ENCODE data around the gene ZNFX1. TPM values are rescaled to one million over a fixed set of nuclear protein-coding genes. Genes with fewer than 3 reads are reported as not detected.

ZNFX1 gene
- total and polyA plus RNA-seq, 4 donors: 10.4 to 59.4 (median 35.5) TPM

DNA sequence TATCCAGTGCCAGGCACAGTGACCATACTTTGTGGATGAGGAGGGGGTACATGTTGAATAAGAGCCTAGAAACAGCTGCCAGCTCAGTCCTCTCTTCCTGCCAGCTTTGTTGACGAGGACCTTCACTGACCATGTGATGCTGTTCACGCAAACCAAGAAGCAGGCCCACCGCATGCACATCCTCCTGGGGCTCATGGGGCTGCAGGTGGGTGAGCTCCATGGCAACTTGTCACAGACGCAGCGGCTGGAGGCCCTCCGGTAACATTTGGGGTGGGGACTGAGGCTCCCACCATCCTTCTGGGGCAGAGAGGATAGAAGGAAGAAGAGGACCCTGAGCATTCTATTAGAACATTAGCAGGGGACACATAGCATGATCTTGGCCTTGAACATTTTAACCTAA is 43.0 kb downstream of the ZNFX1 start:
- intact Hi-C loops (cut with DNase I): no loop called here
- DNase-seq: peak in 1 of 2 donors; percentile 65
- H3K27me3 ChIP-seq (ENCODE audit: control insufficient read depth in 1 of 2, insufficient read depth in 2 of 2, low read length in 1 of 2): no peaks in the 10 kb centered on the region
- H3K36me3 ChIP-seq (ENCODE audit: control insufficient read depth in 1 of 2, insufficient read depth in 2 of 2, low read length in 1 of 2): peaks cover 3 to 19% of the 10 kb centered on the region in 2 donors
- no peaks in the 10 kb centered on the region for H3K9me3 ChIP-seq (ENCODE audit: control insufficient read depth, low read length)
- no peak overlapping the region for H3K4me3 ChIP-seq (ENCODE audit: low read length in 2 of 2)
- no peak overlapping the region for H3K27ac ChIP-seq (ENCODE audit: low read depth in 1 of 2, low read length in 2 of 2)
- no peaks in the 10 kb centered on the region for H3K4me1 ChIP-seq (ENCODE audit: control insufficient read depth in 1 of 2, insufficient read depth in 2 of 2, low read length in 2 of 2)
- ATAC-seq (ENCODE audit: low FRiP score): no peak
- 91 to 96% methylated on average over 6 of the region's 6 CpGs for WGBS, 2 donors

DNA sequence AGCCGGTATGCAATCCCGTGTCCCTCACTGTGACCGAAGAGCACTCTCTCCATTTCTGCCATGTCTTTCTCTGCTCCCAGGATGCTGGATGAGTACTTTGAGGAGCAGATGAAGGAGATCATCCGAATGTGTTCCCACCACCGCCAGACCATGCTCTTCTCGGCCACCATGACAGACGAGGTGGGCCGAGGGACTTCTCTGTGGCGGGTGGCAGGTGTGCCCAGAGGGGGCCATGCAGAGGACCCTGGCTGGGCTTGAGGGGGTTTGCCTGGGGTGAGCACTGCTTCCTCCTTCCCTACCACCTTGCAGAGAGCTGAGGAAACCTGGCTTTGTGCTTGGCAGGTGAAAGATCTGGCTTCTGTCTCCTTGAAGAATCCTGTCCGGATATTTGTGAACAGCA is 44.6 kb downstream of the ZNFX1 start:
- Histone ChIP-seq H3K27me3 (ENCODE audit: control insufficient read depth in 1 of 2, insufficient read depth in 2 of 2, low read length in 1 of 2) (no peaks in the 10 kb centered on the region), H3K4me3 (ENCODE audit: low read length in 2 of 2) (no peak overlapping the region), H3K36me3 (ENCODE audit: control insufficient read depth in 1 of 2, insufficient read depth in 2 of 2, low read length in 1 of 2) (peaks cover 3 to 16% of the 10 kb centered on the region in 2 donors), H3K27ac (ENCODE audit: low read depth in 1 of 2, low read length in 2 of 2) (no peak overlapping the region), H3K4me1 (ENCODE audit: control insufficient read depth in 1 of 2, insufficient read depth in 2 of 2, low read length in 2 of 2) (no peaks in the 10 kb centered on the region), H3K9me3 (ENCODE audit: control insufficient read depth, low read length) (no peaks in the 10 kb centered on the region)
- 92 to 94% methylated on average over 10 of the region's 10 CpGs for WGBS, 2 donors
- ATAC-seq (ENCODE audit: low FRiP score) (no peak), DNase-seq (peak in 1 of 2 donors; percentile 57)
- intact Hi-C loops (cut with DNase I): no loop called here

DNA sequence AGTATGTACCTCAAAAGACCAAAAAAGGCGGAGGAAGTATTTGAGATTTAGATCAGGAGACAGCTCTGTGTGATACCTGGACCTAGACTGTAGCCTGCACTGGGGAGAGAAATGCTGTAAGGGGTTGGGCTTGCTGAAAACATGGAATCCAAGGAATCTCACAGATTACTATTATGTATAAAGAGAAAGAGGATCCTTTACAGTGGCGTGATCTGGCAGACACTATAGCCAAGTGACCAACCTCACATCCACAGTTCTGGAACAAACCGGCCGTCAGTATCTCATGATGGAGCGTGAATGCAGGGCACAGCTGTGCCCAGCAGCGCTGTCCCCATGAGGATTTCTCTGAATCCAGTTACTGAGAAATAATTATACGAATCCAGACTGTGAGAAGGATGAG is 46.4 kb downstream of the ZNFX1 start:
- ATAC-seq (ENCODE audit: low FRiP score) (no peak), DNase-seq (peak in 1 of 2 donors; percentile 42)
- no peaks in the 10 kb centered on the region for H3K9me3 ChIP-seq (ENCODE audit: control insufficient read depth, low read length)
- H3K27ac ChIP-seq (ENCODE audit: low read depth in 1 of 2, low read length in 2 of 2): no peak overlapping the region
- H3K36me3 ChIP-seq (ENCODE audit: control insufficient read depth in 1 of 2, insufficient read depth in 2 of 2, low read length in 1 of 2): peaks cover 3 to 16% of the 10 kb centered on the region in 2 donors
- 84 to 96% methylated on average over 7 of the region's 7 CpGs for WGBS, 2 donors
- no peak overlapping the region for H3K4me3 ChIP-seq (ENCODE audit: low read length in 2 of 2)
- intact Hi-C loops (cut with DNase I): no loop called here
- H3K27me3 ChIP-seq (ENCODE audit: control insufficient read depth in 1 of 2, insufficient read depth in 2 of 2, low read length in 1 of 2): no peaks in the 10 kb centered on the region
- no peaks in the 10 kb centered on the region for H3K4me1 ChIP-seq (ENCODE audit: control insufficient read depth in 1 of 2, insufficient read depth in 2 of 2, low read length in 2 of 2)

DNA sequence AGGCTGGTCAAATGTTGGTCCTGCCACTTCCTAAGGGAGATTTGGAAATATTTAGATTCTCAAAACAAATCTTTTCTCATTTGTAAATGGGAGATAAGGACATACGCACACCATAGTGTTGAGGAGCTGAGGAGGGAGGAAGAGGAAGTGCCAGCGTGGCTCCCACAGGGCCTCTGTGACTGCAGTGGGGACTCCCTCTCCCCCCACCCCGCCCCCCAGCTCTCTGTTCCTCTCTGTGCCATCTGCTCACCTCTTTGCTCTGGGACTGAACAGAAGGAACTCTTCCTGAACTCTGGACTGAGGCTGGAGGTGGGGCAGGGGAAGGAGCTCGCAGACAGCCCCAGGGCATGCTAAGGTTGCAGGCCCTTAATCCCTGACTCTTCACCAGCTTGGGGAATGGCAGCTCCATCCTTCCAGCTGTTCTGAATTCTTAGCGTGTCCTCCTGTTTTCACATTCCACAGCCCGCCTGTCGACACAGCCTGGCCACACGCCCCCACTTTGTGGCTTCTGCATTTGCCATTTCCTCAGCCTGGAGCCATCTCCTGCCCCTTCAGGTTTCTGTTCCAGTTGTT is 47.2 kb downstream of the ZNFX1 start:
- no peak overlapping the region for H3K4me3 ChIP-seq (ENCODE audit: low read length in 2 of 2)
- peak in 1 of 2 donors; percentile 71 for DNase-seq
- H3K36me3 ChIP-seq (ENCODE audit: control insufficient read depth in 1 of 2, insufficient read depth in 2 of 2, low read length in 1 of 2): peaks cover 3 to 17% of the 10 kb centered on the region in 2 donors
- H3K9me3 ChIP-seq (ENCODE audit: control insufficient read depth, low read length): no peaks in the 10 kb centered on the region
- no peaks in the 10 kb centered on the region for H3K4me1 ChIP-seq (ENCODE audit: control insufficient read depth in 1 of 2, insufficient read depth in 2 of 2, low read length in 2 of 2)
- WGBS, 2 donors: 81 to 86% methylated on average over 8 of the region's 8 CpGs
- no peaks in the 10 kb centered on the region for H3K27me3 ChIP-seq (ENCODE audit: control insufficient read depth in 1 of 2, insufficient read depth in 2 of 2, low read length in 1 of 2)
- H3K27ac ChIP-seq (ENCODE audit: low read depth in 1 of 2, low read length in 2 of 2): no peak overlapping the region
- intact Hi-C loops (cut with DNase I): no loop called here
- ATAC-seq (ENCODE audit: low FRiP score): no peak

DNA sequence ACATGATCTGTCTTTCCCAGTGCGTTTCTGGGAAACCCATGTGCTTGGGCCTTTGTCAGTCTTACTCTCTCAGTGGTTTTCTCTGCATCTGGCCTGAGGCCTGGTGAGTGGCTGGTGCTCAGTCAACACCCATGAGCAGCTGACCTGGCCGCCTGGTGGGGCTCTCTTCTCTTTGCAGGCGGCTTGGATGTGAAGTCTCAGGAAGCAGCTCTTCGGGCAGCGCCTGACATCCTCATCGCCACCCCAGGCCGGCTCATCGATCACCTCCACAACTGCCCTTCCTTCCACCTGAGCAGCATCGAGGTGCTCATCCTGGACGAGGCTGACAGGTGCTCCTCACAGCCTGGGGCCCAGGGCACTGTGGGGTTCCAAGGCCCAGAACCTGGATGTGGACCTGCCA is 47.8 kb downstream of the ZNFX1 start:
- no peak overlapping the region for H3K4me3 ChIP-seq (ENCODE audit: low read length in 2 of 2)
- no peaks in the 10 kb centered on the region for H3K9me3 ChIP-seq (ENCODE audit: control insufficient read depth, low read length)
- ATAC-seq (ENCODE audit: low FRiP score): no peak
- H3K27ac ChIP-seq (ENCODE audit: low read depth in 1 of 2, low read length in 2 of 2): no peak overlapping the region
- peaks cover 3 to 17% of the 10 kb centered on the region in 2 donors for H3K36me3 ChIP-seq (ENCODE audit: control insufficient read depth in 1 of 2, insufficient read depth in 2 of 2, low read length in 1 of 2)
- 90 to 92% methylated on average over 10 of the region's 10 CpGs for WGBS, 2 donors
- no peaks in the 10 kb centered on the region for H3K27me3 ChIP-seq (ENCODE audit: control insufficient read depth in 1 of 2, insufficient read depth in 2 of 2, low read length in 1 of 2)
- no peaks in the 10 kb centered on the region for H3K4me1 ChIP-seq (ENCODE audit: control insufficient read depth in 1 of 2, insufficient read depth in 2 of 2, low read length in 2 of 2)
- intact Hi-C loops (cut with DNase I): no loop called here
- DNase-seq: no peak

DNA sequence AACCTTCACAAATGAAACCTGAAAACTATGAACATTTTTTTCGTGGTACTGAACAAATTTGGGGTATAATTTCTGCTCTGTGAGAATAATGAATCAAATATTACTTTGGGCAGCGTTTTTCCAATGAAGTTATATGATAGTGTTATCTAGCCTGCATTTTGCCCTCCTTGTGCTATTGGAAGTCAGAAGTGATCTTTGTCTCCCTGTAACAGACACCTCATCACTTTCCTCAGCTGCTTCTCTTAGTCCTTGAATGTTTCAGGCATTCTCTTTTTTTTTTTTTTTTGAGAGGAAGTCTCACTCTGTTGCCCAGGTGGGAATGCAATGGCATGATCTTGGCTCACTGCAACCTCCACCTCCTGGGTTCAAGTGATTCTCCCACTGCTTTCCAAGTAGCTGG is 48.5 kb downstream of the ZNFX1 start:
- ATAC-seq (ENCODE audit: low FRiP score) (no peak), DNase-seq (no peak)
- Histone ChIP-seq H3K27ac (ENCODE audit: low read depth in 1 of 2, low read length in 2 of 2) (no peak overlapping the region), H3K4me3 (ENCODE audit: low read length in 2 of 2) (no peak overlapping the region), H3K4me1 (ENCODE audit: control insufficient read depth in 1 of 2, insufficient read depth in 2 of 2, low read length in 2 of 2) (no peaks in the 10 kb centered on the region), H3K9me3 (ENCODE audit: control insufficient read depth, low read length) (no peaks in the 10 kb centered on the region), H3K27me3 (ENCODE audit: control insufficient read depth in 1 of 2, insufficient read depth in 2 of 2, low read length in 1 of 2) (no peaks in the 10 kb centered on the region), H3K36me3 (ENCODE audit: control insufficient read depth in 1 of 2, insufficient read depth in 2 of 2, low read length in 1 of 2) (peaks cover 3 to 18% of the 10 kb centered on the region in 2 donors)
- WGBS, 2 donors: 92% methylated on average over 2 of the region's 2 CpGs
- intact Hi-C loops (cut with DNase I): no loop called here

DNA sequence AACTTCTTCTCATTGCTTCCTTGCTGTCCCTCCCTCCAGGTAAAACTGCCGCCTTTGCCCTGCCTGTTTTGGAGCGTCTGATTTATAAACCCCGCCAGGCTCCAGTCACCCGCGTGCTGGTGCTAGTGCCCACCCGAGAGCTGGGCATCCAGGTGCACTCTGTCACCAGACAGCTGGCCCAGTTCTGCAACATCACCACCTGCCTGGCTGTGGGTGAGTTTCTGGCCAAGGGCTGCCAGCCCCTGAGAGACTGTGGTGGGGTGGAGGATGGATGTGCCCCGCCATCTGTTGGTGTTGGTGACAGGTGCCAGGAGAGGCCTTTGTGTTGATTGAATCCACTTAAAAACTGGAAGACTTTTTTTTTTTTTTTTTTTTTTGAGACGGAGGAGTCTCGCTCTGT is 49.2 kb downstream of the ZNFX1 start:
- intact Hi-C loops (cut with DNase I): no loop called here
- ATAC-seq (ENCODE audit: low FRiP score) (no peak), DNase-seq (peak in 1 of 2 donors; percentile 62)
- H3K27me3 ChIP-seq (ENCODE audit: control insufficient read depth in 1 of 2, insufficient read depth in 2 of 2, low read length in 1 of 2): no peaks in the 10 kb centered on the region
- peaks cover 5 to 20% of the 10 kb centered on the region in 2 donors for H3K36me3 ChIP-seq (ENCODE audit: control insufficient read depth in 1 of 2, insufficient read depth in 2 of 2, low read length in 1 of 2)
- no peaks in the 10 kb centered on the region for H3K4me1 ChIP-seq (ENCODE audit: control insufficient read depth in 1 of 2, insufficient read depth in 2 of 2, low read length in 2 of 2)
- no peak overlapping the region for H3K27ac ChIP-seq (ENCODE audit: low read depth in 1 of 2, low read length in 2 of 2)
- no peak overlapping the region for H3K4me3 ChIP-seq (ENCODE audit: low read length in 2 of 2)
- no peaks in the 10 kb centered on the region for H3K9me3 ChIP-seq (ENCODE audit: control insufficient read depth, low read length)
- WGBS, 2 donors: 95 to 97% methylated on average over 8 to 9 of the region's 9 CpGs

DNA sequence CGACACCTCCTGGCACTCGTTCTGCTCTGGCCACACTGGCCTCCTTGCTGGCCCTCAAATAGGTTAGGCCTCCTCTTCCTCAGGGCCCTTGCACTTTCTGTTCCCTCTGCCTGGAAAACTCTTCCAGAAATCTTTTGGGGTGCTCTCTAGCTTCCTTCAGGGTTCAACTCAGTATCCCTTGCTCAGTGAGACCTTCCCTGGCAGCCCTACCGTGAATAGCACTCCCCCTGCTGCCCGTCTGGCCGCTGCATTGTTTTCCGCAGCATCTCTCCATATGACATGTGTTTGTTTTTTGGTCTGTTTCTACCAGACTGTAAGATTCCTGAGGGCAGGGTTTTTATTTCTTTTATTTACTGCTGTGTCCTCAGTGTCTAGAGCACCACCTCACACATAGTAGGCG is 52.0 kb downstream of the ZNFX1 start:
- no peak overlapping the region for H3K27ac ChIP-seq (ENCODE audit: low read depth in 1 of 2, low read length in 2 of 2)
- H3K27me3 ChIP-seq (ENCODE audit: control insufficient read depth in 1 of 2, insufficient read depth in 2 of 2, low read length in 1 of 2): no peaks in the 10 kb centered on the region
- 91% methylated on average over 7 of the region's 7 CpGs for WGBS, 2 donors
- no peak for ATAC-seq (ENCODE audit: low FRiP score)
- no peak for DNase-seq
- no peaks in the 10 kb centered on the region for H3K9me3 ChIP-seq (ENCODE audit: control insufficient read depth, low read length)
- peaks cover 10 to 18% of the 10 kb centered on the region in 2 donors for H3K36me3 ChIP-seq (ENCODE audit: control insufficient read depth in 1 of 2, insufficient read depth in 2 of 2, low read length in 1 of 2)
- H3K4me1 ChIP-seq (ENCODE audit: control insufficient read depth in 1 of 2, insufficient read depth in 2 of 2, low read length in 2 of 2): no peaks in the 10 kb centered on the region
- H3K4me3 ChIP-seq (ENCODE audit: low read length in 2 of 2): no peak overlapping the region
- intact Hi-C loops (cut with DNase I): no loop called here

DNA sequence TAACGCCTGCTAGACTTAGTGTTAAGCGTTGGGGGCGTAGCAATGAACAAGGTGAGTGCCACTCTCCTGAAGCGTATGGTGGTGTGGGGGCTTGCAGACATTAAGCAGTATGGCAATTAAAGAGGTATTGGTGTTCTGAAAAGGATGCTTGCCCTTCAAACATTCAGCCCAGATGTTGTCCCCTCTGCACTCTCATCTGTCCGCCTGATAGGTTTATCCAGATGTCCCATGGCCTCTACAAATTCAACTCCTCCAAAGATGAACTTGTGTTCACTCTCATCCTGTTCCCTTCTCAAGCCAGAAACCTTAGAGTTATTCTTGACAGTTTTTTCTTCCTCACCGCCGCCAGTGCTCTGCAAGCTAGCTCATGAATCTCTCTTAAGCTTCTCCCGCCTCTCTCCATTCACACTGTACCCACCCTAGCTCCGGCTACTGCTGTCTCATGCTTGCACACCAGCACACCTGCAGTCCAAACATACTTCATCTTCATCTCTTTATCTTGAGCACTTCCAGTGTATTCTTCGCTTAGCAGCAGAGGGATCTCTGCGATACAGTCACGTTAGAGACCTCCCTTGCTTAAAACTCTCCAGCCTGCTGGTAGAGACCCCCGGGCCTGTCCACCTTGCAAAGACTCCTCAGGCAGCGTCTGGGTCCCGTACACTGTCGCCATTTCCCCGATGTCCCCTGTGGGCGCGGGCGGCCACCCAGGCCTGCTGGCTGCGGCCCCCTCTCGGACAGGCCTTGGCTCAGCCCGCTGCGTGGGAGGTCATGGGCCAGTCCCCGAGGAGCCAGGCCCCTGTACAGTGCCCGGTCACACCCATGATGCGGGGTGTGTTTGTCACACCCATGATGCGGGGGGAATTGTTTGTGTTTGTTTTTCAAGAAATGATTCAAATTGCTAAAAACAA is 57.7 kb downstream of the ZNFX1 start:
- ATAC-seq (ENCODE audit: low FRiP score) (no peak), DNase-seq (no peak)
- Histone ChIP-seq H3K27me3 (ENCODE audit: control insufficient read depth in 1 of 2, insufficient read depth in 2 of 2, low read length in 1 of 2) (no peaks in the 10 kb centered on the region), H3K27ac (ENCODE audit: low read depth in 1 of 2, low read length in 2 of 2) (peak overlapping the region in 1 of 2 donors; percentile 74), H3K9me3 (ENCODE audit: control insufficient read depth, low read length) (no peaks in the 10 kb centered on the region), H3K4me3 (ENCODE audit: low read length in 2 of 2) (peak overlapping the region; percentile 84), H3K4me1 (ENCODE audit: control insufficient read depth in 1 of 2, insufficient read depth in 2 of 2, low read length in 2 of 2) (peaks cover 0 to 2% of the 10 kb centered on the region in 2 donors), H3K36me3 (ENCODE audit: control insufficient read depth in 1 of 2, insufficient read depth in 2 of 2, low read length in 1 of 2) (peaks cover 10% of the 10 kb centered on the region in 2 donors)
- 66 to 68% methylated on average over 28 of the region's 28 CpGs for WGBS, 2 donors
- intact Hi-C loops (cut with DNase I): no loop called here

Data from aorta (tissue), 5 donors.